OCI-LY1 (cell line): Measurements from ENCODE around the gene CSTB.

Experiments used
- H2AFZ ChIP-seq: fragments of 200-600 bp; sonication (generic), shearing (Covaris generic); 2 replicates; pipeline ENCODE4 v1.6.0; 2014; ENCODE audit warnings: antibody characterized with exemption, mild to moderate bottlenecking, low read length
- H3F3A ChIP-seq: fragments of 200-600 bp; sonication (generic), shearing (Covaris generic); 2 replicates; pipeline ENCODE4 v1.6.0; 2014; ENCODE audit warnings: mild to moderate bottlenecking, antibody characterized with exemption, low read length, moderate library complexity; ENCODE audit not compliant: insufficient read depth
- H3K27ac ChIP-seq: fragments of 200-600 bp; sonication (generic); 2 replicates; pipeline ENCODE4 v1.5.1; 2014; ENCODE audit warnings: low read length, mixed run types, mild to moderate bottlenecking, low read depth; ENCODE audit not compliant: poor library complexity, severe bottlenecking
- H3K27me3 ChIP-seq: fragments of 200-600 bp; sonication (generic); 2 replicates; pipeline ENCODE4 v1.6.0; 2014; ENCODE audit warnings: antibody characterized with exemption, mild to moderate bottlenecking, low read length, moderate library complexity; ENCODE audit not compliant: insufficient read depth
- H3K36me3 ChIP-seq: fragments of 200-600 bp; sonication (generic); 2 replicates; pipeline ENCODE4 v1.6.1; 2014; ENCODE audit warnings: mild to moderate bottlenecking, antibody characterized with exemption, low read length, moderate library complexity, mixed read lengths; ENCODE audit not compliant: insufficient read depth
- H3K4me1 ChIP-seq: fragments of 200-600 bp; sonication (generic); 2 replicates; pipeline ENCODE4 v1.5.1; 2014; ENCODE audit warnings: mild to moderate bottlenecking, low read length, moderate library complexity; ENCODE audit not compliant: insufficient read depth, severe bottlenecking
- H3K4me2 ChIP-seq: fragments of 200-600 bp; sonication (generic), shearing (Covaris generic); 2 replicates; pipeline ENCODE4 v1.6.1; 2014; ENCODE audit warnings: low read length
- H3K4me3 ChIP-seq: fragments of 200-600 bp; sonication (generic); 2 replicates; pipeline ENCODE4 v1.5.1; 2014; ENCODE audit warnings: low read length, low read depth, mild to moderate bottlenecking, mixed read lengths; ENCODE audit not compliant: poor library complexity, severe bottlenecking
- H3K79me2 ChIP-seq: fragments of 200-600 bp; shearing (Covaris generic); 2 replicates; pipeline ENCODE4 v1.6.1; 2016; ENCODE audit warnings: mixed run types, low read length, mixed read lengths; ENCODE audit not compliant: insufficient read depth
- H3K9ac ChIP-seq: fragments of 200-600 bp; sonication (generic), shearing (Covaris generic); 2 replicates; pipeline ENCODE4 v1.6.1; 2014; ENCODE audit warnings: mild to moderate bottlenecking, low read length, mixed read lengths
- H3K9me2 ChIP-seq: fragments of 200-600 bp; sonication (generic), shearing (Covaris generic); 2 replicates; pipeline ENCODE4 v1.6.1; 2014; ENCODE audit warnings: low read depth, mild to moderate bottlenecking, low read length, mixed read lengths
- H3K9me3 ChIP-seq: fragments of 200-600 bp; shearing (Covaris generic); 2 replicates; pipeline ENCODE4 v1.6.1; 2014; ENCODE audit warnings: low read length, mixed read lengths
- H4K20me1 ChIP-seq: fragments of 200-600 bp; sonication (generic), shearing (Covaris generic); 2 replicates; pipeline ENCODE4 v1.6.0; 2016; ENCODE audit warnings: mild to moderate bottlenecking, low read length; ENCODE audit not compliant: insufficient read depth
- EZH2 ChIP-seq: fragments of 200-600 bp; sonication (generic), shearing (Covaris generic); IDR thresholded peaks from 2 replicates; pipeline ENCODE4 v1.8.0; 2017; ENCODE audit warnings: borderline replicate concordance, mixed run types, mild to moderate bottlenecking, antibody characterized with exemption, low read length, moderate library complexity, mixed read lengths
- TF ChIP-seq, protein P1 (sequence below): fragments of 200-600 bp; sonication (generic), shearing (Covaris generic); IDR thresholded peaks from 2 replicates; pipeline ENCODE4 v1.5.1; 2017; ENCODE audit warnings: mild to moderate bottlenecking, antibody characterized with exemption, low read length, moderate library complexity, mixed read lengths

The CSTB gene

DNA sequence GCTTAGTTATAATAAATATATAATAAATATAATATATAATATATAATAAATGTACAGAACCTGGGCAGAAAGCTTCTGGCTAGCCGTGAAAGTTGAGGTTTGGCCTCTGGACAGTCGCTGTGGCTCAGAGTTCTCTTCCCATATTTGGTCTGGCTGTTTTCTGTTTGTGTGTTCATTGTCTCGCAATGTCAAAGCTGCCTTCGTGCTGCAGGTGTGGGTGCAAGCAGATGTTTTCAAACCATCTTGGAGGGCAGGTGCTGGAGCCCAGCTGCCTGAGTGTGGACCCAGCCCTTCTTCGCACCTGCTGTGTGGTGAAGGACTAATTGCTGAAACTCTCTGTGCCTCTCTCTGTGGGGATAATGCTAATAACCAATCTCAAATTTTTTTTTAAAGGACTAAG, 3.6 kb upstream of the CSTB start:
- Histone ChIP-seq H3F3A (peaks cover 10% of the 10 kb centered on the region), H3K4me3 (no peak overlapping the region), H4K20me1 (no peaks in the 10 kb centered on the region), H3K4me2 (no peak overlapping the region), H3K9me3 (no peaks in the 10 kb centered on the region), H3K4me1 (peaks cover 66% of the 10 kb centered on the region), H3K9ac (no peak overlapping the region), H3K9me2 (no peaks in the 10 kb centered on the region), H3K27me3 (no peaks in the 10 kb centered on the region), H3K79me2 (no peaks in the 10 kb centered on the region), H2AFZ (no peak overlapping the region), H3K27ac (peak overlapping the region; percentile 87), H3K36me3 (peaks cover 1% of the 10 kb centered on the region; the same call in 1 of the 2 replicates)
- TF ChIP-seq, protein P1, sequence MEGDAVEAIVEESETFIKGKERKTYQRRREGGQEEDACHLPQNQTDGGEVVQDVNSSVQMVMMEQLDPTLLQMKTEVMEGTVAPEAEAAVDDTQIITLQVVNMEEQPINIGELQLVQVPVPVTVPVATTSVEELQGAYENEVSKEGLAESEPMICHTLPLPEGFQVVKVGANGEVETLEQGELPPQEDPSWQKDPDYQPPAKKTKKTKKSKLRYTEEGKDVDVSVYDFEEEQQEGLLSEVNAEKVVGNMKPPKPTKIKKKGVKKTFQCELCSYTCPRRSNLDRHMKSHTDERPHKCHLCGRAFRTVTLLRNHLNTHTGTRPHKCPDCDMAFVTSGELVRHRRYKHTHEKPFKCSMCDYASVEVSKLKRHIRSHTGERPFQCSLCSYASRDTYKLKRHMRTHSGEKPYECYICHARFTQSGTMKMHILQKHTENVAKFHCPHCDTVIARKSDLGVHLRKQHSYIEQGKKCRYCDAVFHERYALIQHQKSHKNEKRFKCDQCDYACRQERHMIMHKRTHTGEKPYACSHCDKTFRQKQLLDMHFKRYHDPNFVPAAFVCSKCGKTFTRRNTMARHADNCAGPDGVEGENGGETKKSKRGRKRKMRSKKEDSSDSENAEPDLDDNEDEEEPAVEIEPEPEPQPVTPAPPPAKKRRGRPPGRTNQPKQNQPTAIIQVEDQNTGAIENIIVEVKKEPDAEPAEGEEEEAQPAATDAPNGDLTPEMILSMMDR: no peak
- TF ChIP-seq EZH2: no peak

DNA sequence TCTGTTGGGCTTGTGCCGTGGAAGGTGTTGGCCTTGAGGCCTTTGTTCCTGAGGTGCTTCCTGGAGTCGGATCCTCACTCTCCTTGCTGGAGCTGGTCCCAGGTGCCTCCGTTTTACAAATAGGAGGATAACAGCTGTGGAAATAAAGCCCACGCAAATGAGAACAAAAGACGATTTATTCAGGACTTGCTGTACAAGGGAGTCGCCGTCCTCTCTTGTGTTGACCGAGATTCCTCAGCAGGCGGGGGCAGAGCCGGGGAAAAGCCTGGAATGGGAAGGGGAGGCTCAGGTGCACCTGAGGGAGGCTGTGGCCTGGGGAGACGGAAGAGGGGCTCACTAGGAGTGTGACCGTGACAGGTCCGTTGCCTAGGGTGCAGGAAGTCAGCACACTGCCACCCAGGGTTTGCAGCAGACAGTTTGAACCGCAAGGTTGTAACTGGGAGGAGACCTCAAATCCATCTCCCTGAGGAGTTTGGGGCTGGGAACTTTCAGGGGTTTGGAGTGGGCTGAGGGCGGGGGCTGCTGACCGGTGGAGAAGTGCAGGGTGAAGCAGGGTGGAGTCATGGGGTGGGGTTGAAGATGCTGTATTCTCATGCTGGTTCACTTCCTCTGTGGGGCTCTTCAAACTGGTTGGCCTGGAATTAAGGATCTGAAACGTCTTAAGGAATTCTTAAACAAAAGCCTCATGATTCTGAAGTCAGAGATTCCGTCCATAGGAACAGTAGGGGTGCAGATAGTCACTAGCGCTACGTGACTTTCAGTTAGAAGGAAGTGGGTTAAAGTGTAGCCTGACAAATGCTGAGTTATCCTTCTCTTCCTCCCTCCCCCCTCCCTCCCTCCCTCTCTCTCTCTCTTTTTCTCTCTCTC, 2.6 kb upstream of the CSTB start:
- Histone ChIP-seq H2AFZ (no peak overlapping the region), H3K4me1 (peaks cover 71% of the 10 kb centered on the region), H3K9ac (peak overlapping the region; percentile 58), H3K27ac (peak overlapping the region; percentile 87), H3K9me2 (no peaks in the 10 kb centered on the region), H3K4me2 (peak overlapping the region; percentile 71), H3K27me3 (no peaks in the 10 kb centered on the region), H3K9me3 (no peaks in the 10 kb centered on the region), H3K4me3 (peak overlapping the region; percentile 39), H3K79me2 (no peaks in the 10 kb centered on the region), H3K36me3 (peaks cover 11% of the 10 kb centered on the region), H4K20me1 (no peaks in the 10 kb centered on the region), H3F3A (peaks cover 10% of the 10 kb centered on the region)
- TF ChIP-seq, protein P1: peak; percentile 15; the same call in 1 of the 2 replicates
- no peak for TF ChIP-seq EZH2

DNA sequence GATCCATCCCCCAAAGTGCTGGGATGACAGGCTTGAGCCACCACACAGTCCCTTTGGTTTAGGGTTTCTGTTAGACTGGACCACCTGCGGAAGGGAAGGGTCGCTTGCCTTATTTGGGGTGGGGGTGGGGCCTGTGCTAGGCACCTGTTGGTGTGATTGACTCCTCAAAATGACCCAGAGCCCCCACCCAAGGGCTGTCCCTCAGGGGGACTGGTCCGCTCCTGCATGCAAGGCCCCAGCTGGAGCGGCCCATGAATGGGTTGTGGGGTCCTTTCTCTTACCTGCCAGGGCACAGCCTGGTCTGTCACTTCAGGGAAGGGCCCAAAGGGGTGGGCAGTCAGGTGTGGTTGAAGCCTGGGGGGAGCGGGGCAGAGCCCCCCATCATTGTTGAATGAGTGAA, 1.8 kb upstream of the CSTB start:
- H2AFZ ChIP-seq: no peak overlapping the region
- TF ChIP-seq EZH2: no peak
- TF ChIP-seq, protein P1: no peak
- H3K9me3 ChIP-seq: no peaks in the 10 kb centered on the region
- peaks cover 63% of the 10 kb centered on the region for H3K4me1 ChIP-seq
- no peak overlapping the region for H3K9ac ChIP-seq
- H3K27me3 ChIP-seq: no peaks in the 10 kb centered on the region
- H3K27ac ChIP-seq: peak overlapping the region; percentile 87
- H3K9me2 ChIP-seq: no peaks in the 10 kb centered on the region
- peaks cover 10% of the 10 kb centered on the region for H3F3A ChIP-seq
- no peaks in the 10 kb centered on the region for H4K20me1 ChIP-seq
- H3K36me3 ChIP-seq: peaks cover 18% of the 10 kb centered on the region
- no peak overlapping the region for H3K4me3 ChIP-seq
- peak overlapping the region; percentile 71; the same call in 1 of the 2 replicates for H3K4me2 ChIP-seq
- no peaks in the 10 kb centered on the region for H3K79me2 ChIP-seq
